GM18508 (cell line): Measurements from ENCODE around the gene DNAH17.

Source experiments
- ATAC-seq: cut with Tn5 transposase; IDR thresholded peaks from one replicate; pipeline ENCODE4 v1.9.1; 2021; ENCODE audit warnings: moderate number of reproducible peaks; ENCODE audit not compliant: insufficient read depth, unreplicated experiment

DNAH17 gene

DNA sequence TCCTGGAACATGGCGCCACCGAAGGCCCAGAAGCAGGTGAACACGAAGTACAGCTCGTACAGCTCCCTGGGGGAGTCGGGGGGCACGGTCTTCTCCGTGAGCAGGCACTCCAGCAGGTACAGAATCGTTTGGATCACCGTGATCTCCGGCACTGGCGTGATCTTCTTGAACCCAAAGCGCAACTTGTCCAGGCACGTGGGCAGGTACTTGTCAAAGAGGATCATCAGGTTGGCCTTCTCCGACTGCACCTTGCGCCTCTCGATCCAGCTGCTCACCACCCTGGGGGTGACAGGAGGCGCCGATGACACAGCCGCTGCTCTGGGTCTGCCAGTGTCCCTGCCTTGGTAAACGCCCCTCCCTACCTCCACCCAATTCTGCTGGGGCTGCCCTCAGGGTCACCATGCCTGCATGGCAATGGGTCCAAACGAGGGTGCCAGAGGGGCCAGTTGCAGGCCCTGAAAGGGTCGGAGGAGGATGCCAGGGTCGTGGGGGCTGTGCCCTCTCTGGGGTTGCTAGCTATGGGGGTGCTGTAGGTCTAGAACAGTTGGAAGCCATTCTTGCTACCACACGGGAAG lies 90.9 kb downstream of the DNAH17 start:
- ATAC-seq: no peak

- no peak for ATAC-seq
Observed at GRCh38 chr17:78485290-78486168, 91.7 kb downstream of the DNAH17 start.

- no peak for ATAC-seq
Observed at GRCh38 chr17:78484271-78485246, 92.6 kb downstream of the DNAH17 start.

DNA sequence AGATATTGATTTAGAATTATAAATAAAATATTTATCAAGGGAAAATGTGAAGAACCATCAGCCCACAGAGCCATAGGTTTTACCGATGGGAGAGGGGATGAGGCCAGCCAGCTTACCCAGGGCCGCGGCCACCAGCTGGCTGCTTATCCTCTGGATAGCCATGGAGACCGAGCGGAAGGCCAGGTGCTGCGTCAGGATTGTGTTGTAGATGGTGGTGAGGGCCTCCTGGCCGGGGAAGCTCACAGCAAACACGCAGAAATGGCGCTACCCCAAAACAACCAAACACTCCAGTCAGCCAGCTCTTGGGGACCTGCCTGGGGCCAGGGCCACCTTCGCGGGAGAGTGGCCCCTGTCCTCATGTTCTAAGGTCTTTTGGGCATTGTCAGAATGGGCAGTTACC lies 97.8 kb downstream of the DNAH17 start:
- no peak for ATAC-seq

DNA sequence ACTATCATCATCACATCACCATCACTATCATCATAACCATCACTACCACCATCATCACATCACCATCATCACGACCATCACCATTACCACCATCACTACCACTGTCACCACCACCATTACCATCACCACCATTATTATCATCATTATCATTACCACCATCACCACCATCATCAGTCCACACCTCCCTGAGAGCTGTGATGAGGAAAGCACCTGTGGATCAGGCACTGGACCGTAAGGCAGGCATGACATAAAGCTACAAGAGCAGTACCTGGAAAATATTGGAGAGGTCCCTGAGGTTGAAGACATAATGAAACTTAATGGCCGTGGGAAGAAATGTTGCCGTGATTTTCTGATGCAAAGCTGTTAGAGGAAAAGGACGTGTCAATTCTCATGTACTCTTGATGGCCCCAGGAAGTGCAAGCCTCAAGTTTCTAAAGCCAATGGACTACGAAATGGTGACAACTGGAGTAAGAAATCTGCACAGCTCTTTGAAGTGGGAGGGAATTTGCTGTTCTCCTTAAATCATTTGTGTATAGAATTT lies 98.4 kb downstream of the DNAH17 start:
- ATAC-seq: no peak

GRCh38 chr17:78477913-78478756 lies 99.1 kb downstream of the DNAH17 start:
- ATAC-seq: no peak

DNA sequence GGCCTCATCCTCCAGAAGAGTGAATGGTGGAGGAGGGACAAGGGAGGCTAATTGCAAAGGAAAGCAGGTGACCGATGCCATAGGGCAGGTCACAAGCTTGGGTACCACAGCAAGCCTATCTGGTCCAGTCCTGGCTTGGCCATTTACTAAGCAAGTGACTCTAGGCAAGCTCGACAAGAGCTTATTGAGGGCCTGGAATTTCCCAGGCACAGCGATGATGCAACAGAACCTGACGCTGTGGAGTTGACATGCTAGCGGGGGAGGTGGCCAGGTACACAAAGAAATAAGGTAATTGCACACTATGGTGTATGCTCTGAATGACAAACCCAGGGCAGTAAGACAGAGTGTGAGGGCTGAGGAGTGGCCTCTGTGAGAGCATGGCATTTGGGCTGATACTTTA lies 100.2 kb downstream of the DNAH17 start:
- no peak for ATAC-seq

GRCh38 chr17:78476149-78476548 lies 101.0 kb downstream of the DNAH17 start:
- ATAC-seq: no peak

DNA sequence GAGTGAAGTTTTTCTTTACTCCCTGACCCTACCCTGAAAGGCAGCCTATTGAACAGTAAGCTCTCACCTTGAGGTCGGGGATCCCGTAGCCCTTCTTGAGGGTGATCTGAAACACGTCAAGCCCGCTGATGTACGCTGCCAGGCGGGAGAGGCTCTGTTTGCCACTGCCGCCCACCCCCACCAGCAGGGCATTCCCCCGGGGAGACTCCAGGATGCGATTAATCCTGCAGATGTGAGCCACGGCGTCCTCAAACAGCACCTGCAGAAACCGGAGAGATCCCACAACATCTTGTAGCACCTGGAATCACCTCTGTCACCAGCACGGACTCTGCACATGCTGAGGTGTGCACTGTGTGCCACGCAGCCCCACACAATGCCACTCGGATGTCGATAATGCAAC lies 102.0 kb downstream of the DNAH17 start:
- ATAC-seq: no peak

DNA sequence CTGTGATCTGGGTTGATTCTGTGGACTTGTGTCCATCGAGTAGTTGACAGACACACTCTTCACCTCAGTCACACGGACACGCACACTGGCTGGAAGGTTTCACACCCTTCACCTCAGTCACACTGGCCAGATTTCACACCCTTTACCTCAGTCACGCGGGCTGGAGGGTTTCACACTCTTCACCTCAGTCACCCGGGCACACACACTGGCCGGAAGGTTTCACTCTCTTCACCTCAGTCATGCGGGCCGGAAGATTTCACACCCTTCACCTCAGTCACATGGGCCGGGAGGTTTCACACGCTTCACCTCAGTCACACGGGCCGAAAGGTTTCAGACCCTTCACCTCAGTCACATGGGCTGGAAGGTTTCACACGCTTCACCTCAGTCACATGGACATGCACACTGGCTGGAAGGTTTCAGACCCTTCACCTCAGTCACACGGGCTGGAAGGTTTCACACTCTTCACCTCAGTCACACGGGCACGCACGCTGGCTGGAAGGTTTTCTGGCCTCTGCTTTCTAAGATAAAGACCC lies 102.5 kb downstream of the DNAH17 start:
- ATAC-seq: no peak

- no peak for ATAC-seq
Observed at GRCh38 chr17:78473951-78474613, 103.1 kb downstream of the DNAH17 start.

GRCh38 chr17:78472035-78472905 lies 104.9 kb downstream of the DNAH17 start:
- no peak for ATAC-seq

- ATAC-seq: no peak
Observed at GRCh38 chr17:78471635-78472034, 105.6 kb downstream of the DNAH17 start.

DNA sequence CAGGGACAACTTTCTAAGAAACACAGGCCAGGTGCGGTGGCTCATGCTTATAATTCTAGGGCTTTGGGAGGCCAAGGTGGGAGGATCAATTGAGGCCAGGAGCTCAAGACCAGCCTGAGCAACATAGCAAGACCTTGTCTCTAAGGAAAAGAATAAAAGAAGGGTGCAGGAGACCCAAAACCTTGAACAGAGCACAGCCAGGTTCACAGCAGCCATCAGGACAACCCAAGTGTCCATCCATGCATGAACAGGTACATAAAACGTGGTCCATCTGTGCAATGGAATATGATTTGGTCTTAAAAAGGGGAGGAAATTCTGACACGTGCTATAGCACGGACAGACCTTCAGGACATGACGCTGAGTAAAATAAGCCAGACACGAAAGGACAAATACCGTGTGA lies 107.8 kb downstream of the DNAH17 start:
- ATAC-seq: no peak

DNA sequence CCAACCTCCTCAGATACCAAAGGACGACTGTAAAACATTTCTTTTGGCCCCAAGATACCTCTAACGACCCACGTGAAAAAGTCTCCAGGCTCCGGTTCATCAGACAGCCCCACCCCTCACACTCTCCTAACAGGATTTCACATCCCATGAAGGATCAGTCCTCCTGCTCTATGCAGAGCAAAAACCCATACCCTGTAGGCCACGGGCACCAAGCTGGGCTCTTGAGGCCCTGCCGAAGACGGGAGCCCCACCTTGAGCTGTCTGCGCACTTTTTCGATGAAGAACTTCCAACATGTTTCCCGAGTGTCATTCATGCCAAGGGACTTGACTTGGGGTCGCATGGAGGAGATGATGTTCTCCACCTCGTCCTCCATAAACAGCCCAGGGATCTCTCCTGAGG lies 108.8 kb downstream of the DNAH17 start:
- ATAC-seq: no peak

DNA sequence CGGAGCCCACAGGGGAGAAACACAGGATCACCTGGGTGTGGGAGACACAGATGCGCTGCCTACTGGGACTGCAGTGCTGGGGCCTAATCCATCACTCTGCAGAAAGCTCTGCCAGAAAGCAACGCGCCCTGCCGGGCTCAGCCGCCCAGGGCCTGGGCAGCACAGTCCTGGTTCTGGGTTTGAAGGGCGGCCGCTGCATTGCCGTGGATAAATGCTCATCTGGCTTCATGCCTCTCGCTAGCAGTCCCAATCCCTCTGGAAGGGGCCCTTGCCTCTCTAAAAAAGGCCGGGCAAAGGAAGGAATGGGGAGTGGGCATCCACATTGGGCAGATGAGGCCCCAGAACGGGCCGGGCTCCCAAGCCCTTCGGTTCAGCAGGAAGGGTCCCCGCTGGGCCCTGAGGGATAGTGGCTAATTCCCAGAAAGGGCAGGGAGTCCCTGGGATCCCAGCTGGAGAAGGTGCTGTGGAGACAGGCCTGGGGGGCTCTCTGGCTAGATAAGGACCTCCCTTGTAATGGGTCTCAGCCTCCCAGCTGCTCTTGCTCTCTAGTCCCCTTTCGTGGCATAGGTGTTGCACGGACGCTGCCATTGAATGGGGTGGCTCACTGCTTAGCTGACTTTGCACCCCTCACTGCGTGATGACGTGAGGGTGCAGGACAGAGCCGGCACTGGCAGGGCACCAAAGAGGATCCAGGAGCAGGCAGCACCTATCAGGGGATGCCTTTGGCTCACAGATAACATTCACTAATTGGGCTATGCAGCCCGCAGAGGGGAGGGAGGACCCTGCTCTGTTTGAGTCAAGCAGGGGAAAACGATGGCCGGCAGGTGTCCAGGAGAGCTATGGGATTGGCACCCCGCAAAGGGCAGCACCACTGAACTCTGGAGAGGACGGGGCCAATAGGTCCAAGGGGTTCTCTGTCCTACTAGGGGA lies 110.1 kb downstream of the DNAH17 start:
- ATAC-seq: no peak
